H1 (cell line): ENCODE measurements around the gene EPB41L3. TPM values are rescaled to one million over a fixed set of nuclear protein-coding genes. Genes with fewer than 3 reads are reported as not detected.

Experiments
- CTCF ChIA-PET: fragments of 300-600 bp; sonication (Branson Sonifier 250); formaldehyde crosslinking; loops from one replicate; lab custom pipeline; 2021; ENCODE audit not compliant: partially characterized antibody; lab: Charles Lee
- POLR2A ChIA-PET: fragments of 300-600 bp; sonication (Branson Sonifier 250); formaldehyde crosslinking; loops from one replicate; lab custom pipeline; 2021; ENCODE audit warnings: inconsistent platforms; ENCODE audit not compliant: partially characterized antibody; lab: Charles Lee
- DNase-seq, 2 experiments: peaks; one replicate each; pipeline versions ENCODE4 v3.0.0 to v3.0.0-alpha.2; 2010 to 2022; ENCODE audit warnings: low spot score in 2 of 2, low read depth in 1 of 2, mixed read lengths in 1 of 2
- FAIRE-seq: peaks from 2 replicates; lab custom pipeline; 2011; peaks lifted over from hg19 to GRCh38; lab: Jason Lieb, UNC
- H2AFZ ChIP-seq: 2 replicates; pipeline ENCODE4 v1.8.1; 2012; ENCODE audit warnings: low read length, inconsistent platforms
- H2AK5ac ChIP-seq: 2 replicates; pipeline ENCODE4 v1.6.1; 2013; ENCODE audit warnings: low read depth, low read length
- H2BK120ac ChIP-seq: replicated peaks from 2 replicates; pipeline ENCODE3; 2013; ENCODE audit warnings: low read depth, low read length, inconsistent platforms
- H2BK12ac ChIP-seq: 2 replicates; pipeline ENCODE4 v1.6.1; 2013; ENCODE audit warnings: low read depth, low read length
- H2BK15ac ChIP-seq: 2 replicates; pipeline ENCODE4 v1.6.1; 2013; ENCODE audit warnings: low read length
- H2BK20ac ChIP-seq: 2 replicates; pipeline ENCODE4 v1.6.1; 2013; ENCODE audit warnings: low read length
- H2BK5ac ChIP-seq: 2 replicates; pipeline ENCODE4 v1.6.1; 2013; ENCODE audit warnings: low read depth, low read length
- H3K14ac ChIP-seq: 2 replicates; pipeline ENCODE4 v1.6.1; 2013; ENCODE audit warnings: inconsistent platforms; ENCODE audit not compliant: insufficient read length
- H3K18ac ChIP-seq: 2 replicates; pipeline ENCODE4 v1.6.1; 2013; ENCODE audit warnings: low read length; ENCODE audit errors: extremely low read depth
- H3K23ac ChIP-seq: 2 replicates; pipeline ENCODE4 v1.6.1; 2013; ENCODE audit warnings: inconsistent platforms; ENCODE audit not compliant: insufficient read length
- H3K23me2 ChIP-seq: 2 replicates; pipeline ENCODE4 v1.6.1; 2013; ENCODE audit warnings: low read depth, low read length
- H3K27ac ChIP-seq: 2 replicates; pipeline ENCODE4 v1.6.1; 2011; ENCODE audit warnings: low read depth, low read length, inconsistent platforms
- H3K27me3 ChIP-seq, 4 experiments: replicated peaks in 1 of 4; 1 replicate in 1 of 4; 2 replicates in 3 of 4; pipeline versions ENCODE4 v1.6.1 to v1.8.1; 2011 to 2013; ENCODE audit warnings: low read length in 3 of 4, mild to moderate bottlenecking in 3 of 4, inconsistent platforms in 2 of 4, mixed read lengths in 2 of 4, moderate library complexity in 1 of 4; ENCODE audit not compliant: control insufficient read depth in 3 of 4, insufficient read depth in 3 of 4; ENCODE audit errors: extremely low read depth in 1 of 4
- H3K36me3 ChIP-seq, 4 experiments: 2 replicates each; pipeline versions ENCODE4 v1.6.1 to v1.8.1; 2011 to 2013; ENCODE audit warnings: mild to moderate bottlenecking in 4 of 4, low read length in 3 of 4, moderate library complexity in 2 of 4, control low read depth in 1 of 4, inconsistent platforms in 1 of 4; ENCODE audit not compliant: insufficient read depth in 4 of 4, control insufficient read depth in 2 of 4
- H3K4ac ChIP-seq: replicated peaks from 2 replicates; pipeline ENCODE3; 2013; ENCODE audit warnings: low read length, low read depth, mixed read lengths, inconsistent platforms; ENCODE audit not compliant: insufficient read length
- H3K4me1 ChIP-seq, 4 experiments: replicated peaks in 1 of 4; 1 replicate in 1 of 4; 2 replicates in 3 of 4; pipeline versions ENCODE4 v1.6.1 to v1.8.1; 2011 to 2013; ENCODE audit warnings: low read length in 3 of 4, inconsistent platforms in 2 of 4, mixed read lengths in 1 of 4; ENCODE audit not compliant: insufficient read depth in 4 of 4, control insufficient read depth in 3 of 4
- H3K4me2 ChIP-seq, 2 experiments: 2 replicates each; pipeline versions ENCODE4 v1.6.1 to v1.8.1; 2011 to 2013; ENCODE audit warnings: low read depth in 2 of 2, low read length in 2 of 2, control low read depth in 1 of 2, inconsistent platforms in 1 of 2, mild to moderate bottlenecking in 1 of 2; ENCODE audit not compliant: insufficient read depth in 1 of 2
- H3K4me3 ChIP-seq, 4 experiments: fragments of 200-600, 300-600 bp in 1 of 4; sonication (generic), shearing (Covaris generic), sonication (Bioruptor Twin) in 1 of 4; 2 replicates each; pipeline versions ENCODE4 v1.5.1 to v1.8.1; 2011 to 2016; ENCODE audit warnings: low read length in 4 of 4, low read depth in 3 of 4, control low read depth in 2 of 4, inconsistent platforms in 2 of 4, mild to moderate bottlenecking in 2 of 4, mixed read lengths in 1 of 4, moderate library complexity in 1 of 4; ENCODE audit not compliant: insufficient read depth in 2 of 4; ENCODE audit errors: extremely low read depth in 1 of 4
- H3K56ac ChIP-seq: replicated peaks from 2 replicates; pipeline ENCODE3; 2013; ENCODE audit warnings: low read depth, mild to moderate bottlenecking, mixed read lengths, low read length, inconsistent platforms; ENCODE audit not compliant: insufficient read length
- H3K79me1 ChIP-seq: 2 replicates; pipeline ENCODE4 v1.6.1; 2013; ENCODE audit warnings: low read depth, low read length, control low read depth
- H3K79me2 ChIP-seq, 2 experiments: 2 replicates each; pipeline versions ENCODE4 v1.6.1 to v1.8.1; 2012 to 2013; ENCODE audit warnings: low read length in 2 of 2, mild to moderate bottlenecking in 2 of 2, inconsistent platforms in 1 of 2; ENCODE audit not compliant: insufficient read depth in 2 of 2, control insufficient read depth in 1 of 2
- H3K9ac ChIP-seq, 4 experiments: replicated peaks in 1 of 4; 1 replicate in 1 of 4; 2 replicates in 3 of 4; pipeline versions ENCODE4 v1.6.1 to v1.8.1; 2011 to 2013; ENCODE audit warnings: low read depth in 3 of 4, low read length in 3 of 4, control low read depth in 2 of 4, mild to moderate bottlenecking in 2 of 4, moderate library complexity in 2 of 4, inconsistent platforms in 1 of 4; ENCODE audit errors: extremely low read depth in 1 of 4
- H3K9me3 ChIP-seq, 2 experiments: 2 replicates each; pipeline versions ENCODE4 v1.6.1 to v1.8.1; 2012 to 2013; ENCODE audit warnings: mild to moderate bottlenecking in 2 of 2, moderate library complexity in 2 of 2, control low read depth in 1 of 2, inconsistent platforms in 1 of 2, low read depth in 1 of 2, low read length in 1 of 2, mixed read lengths in 1 of 2; ENCODE audit not compliant: insufficient read depth in 2 of 2
- H4K20me1 ChIP-seq, 2 experiments: replicated peaks in 1 of 2; 2 replicates each; pipeline versions ENCODE3 to v1.8.1; 2011 to 2013; ENCODE audit warnings: inconsistent platforms in 2 of 2, low read length in 2 of 2, mild to moderate bottlenecking in 1 of 2; ENCODE audit not compliant: insufficient read depth in 2 of 2, control insufficient read depth in 1 of 2
- H4K5ac ChIP-seq: 2 replicates; pipeline ENCODE4 v1.6.1; 2013; ENCODE audit warnings: low read length, low read depth, mixed read lengths, inconsistent platforms; ENCODE audit not compliant: insufficient read length
- H4K8ac ChIP-seq: 2 replicates; pipeline ENCODE4 v1.8.0; 2013; ENCODE audit warnings: mild to moderate bottlenecking, moderate library complexity, low read length, inconsistent platforms; ENCODE audit not compliant: insufficient read depth; ENCODE audit errors: extremely low read depth
- H4K91ac ChIP-seq: replicated peaks from 2 replicates; pipeline ENCODE3; 2013; ENCODE audit warnings: low read length, mixed read lengths, inconsistent platforms; ENCODE audit not compliant: insufficient read length
- KDM4A ChIP-seq: IDR thresholded peaks from one replicate; pipeline ENCODE4 v1.7.1; 2012; ENCODE audit warnings: low read depth, mild to moderate bottlenecking, moderate library complexity, low read length, inconsistent platforms; ENCODE audit not compliant: severe bottlenecking
- NRF1 ChIP-seq: IDR thresholded peaks from 2 replicates; pipeline ENCODE4 v1.6.1; 2011; ENCODE audit warnings: mild to moderate bottlenecking, low read depth, low read length, improper control_type of control experiment
- SIN3A ChIP-seq, 2 experiments: IDR thresholded peaks in 1 of 2; conservative IDR thresholded peaks in 1 of 2; 2 replicates each; pipeline ENCODE4 v1.6.1; 2011 to 2012; ENCODE audit warnings: low read length in 2 of 2, improper control_type of control experiment in 1 of 2, low read depth in 1 of 2, mild to moderate bottlenecking in 1 of 2
- WGBS, 2 experiments: shearing (Covaris generic) in 1 of 2; methylation state at CpG; one replicate each; pipeline versions ENCODE4 v1.1.6 to v1.1.7; 2013 to 2015; ENCODE audit warnings: low lambda C conversion rate in 2 of 2, mixed read lengths in 2 of 2, inconsistent platforms in 1 of 2, low coverage in 1 of 2, missing lambda C conversion rate in 1 of 2; ENCODE audit not compliant: insufficient replicate concordance in 2 of 2, insufficient coverage in 1 of 2, insufficient read length in 1 of 2; ENCODE audit errors: extremely low coverage in 1 of 2, missing lambda C conversion rate in 1 of 2; 5-methylcytosine and 5-hydroxymethylcytosine counted together
- polyA plus RNA-seq, 7 experiments: library from polyadenylated mRNA; depleted of rRNA in 3 of 7; stranded (reverse) in 5 of 7; unstranded in 2 of 7; fragments of >200 nt in 5 of 7; fragments of 200-250 nt in 2 of 7; gene quantifications; 1 replicate in 5 of 7; 2 replicates in 1 of 7; 4 replicates in 1 of 7; pipeline versions ENCODE4 v1.2.1 to v1.2.3, GENCODE V29; 2011 to 2013; ENCODE audit warnings: missing spikeins in 2 of 7, mixed read lengths in 2 of 7
- total RNA-seq: library from RNA; stranded (reverse); fragmentation: NEBNext Ultra II Directional; extraction: Animal tissue kit (Norgen Biotek cat#: 25700); gene quantifications from 2 replicates; pipeline ENCODE4 v1.2.1, GENCODE V29; 2021
- TF ChIP-seq, protein P1 (sequence below): IDR thresholded peaks from 2 replicates; pipeline ENCODE4 v1.6.1; 2011; ENCODE audit warnings: low read depth, mild to moderate bottlenecking, low read length; ENCODE audit not compliant: insufficient read depth

Gene EPB41L3
- total and polyA plus RNA-seq, 2 of the 8 experiments (the other 6 are each of a cell fraction or from before 2014, with no cell fraction given) = 7.9 to 16.1 TPM

GRCh38 chr18:5434425-5434824 lies 109.4 kb downstream of the EPB41L3 start:
- no peaks in the 10 kb centered on the region for H3K36me3 ChIP-seq
- CTCF ChIA-PET = interaction anchor here (0.9 to 1.0 kb wide), 2 partner anchors 18 to 22 kb away, joined by 3 read pairs; no protein-coding TSS in a partner anchor
- WGBS, 2 experiments = 81% methylated on average over 4 of the region's 4 CpGs; no CpG with 5 or more reads in 1 of the 2 experiments

More at GRCh38 chr18:5434425-5434824, 109.4 kb downstream of the EPB41L3 start:
- Histone ChIP-seq H2BK5ac (no peak overlapping the region), H2BK20ac (no peak overlapping the region), H4K20me1 (no peaks in the 10 kb centered on the region), H2AFZ (no peak overlapping the region), H3K23ac (no peak overlapping the region), H4K91ac (no peak overlapping the region), H3K18ac (no peak overlapping the region), H2BK15ac (no peak overlapping the region), H3K4me1 (no peaks in the 10 kb centered on the region; a peak in 1 of 7 replicates), H3K23me2 (no peaks in the 10 kb centered on the region), H3K4me2 (no peak overlapping the region), H3K79me1 (no peaks in the 10 kb centered on the region), H4K5ac (no peak overlapping the region), H2AK5ac (no peak overlapping the region), H2BK12ac (no peak overlapping the region), H3K79me2 (no peaks in the 10 kb centered on the region), H3K27ac (no peak overlapping the region), H3K4ac (no peak overlapping the region), H2BK120ac (no peak overlapping the region), H4K8ac (no peak overlapping the region), H3K56ac (no peak overlapping the region), H3K4me3 (no peak overlapping the region), H3K9me3 (no peaks in the 10 kb centered on the region), H3K9ac (no peak overlapping the region), H3K14ac (no peak overlapping the region), H3K27me3 (no peaks in the 10 kb centered on the region)
- TF ChIP-seq KDM4A = no peak
- TF ChIP-seq, protein P1, sequence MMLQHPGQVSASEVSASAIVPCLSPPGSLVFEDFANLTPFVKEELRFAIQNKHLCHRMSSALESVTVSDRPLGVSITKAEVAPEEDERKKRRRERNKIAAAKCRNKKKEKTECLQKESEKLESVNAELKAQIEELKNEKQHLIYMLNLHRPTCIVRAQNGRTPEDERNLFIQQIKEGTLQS = no peak
- TF ChIP-seq SIN3A (conservative IDR thresholded peaks at IDR 0.05 in 1 of 2, IDR thresholded peaks at IDR 0.05 in 1 of 2; ENCODE audit: low read depth in 1 of 2, low read length in 2 of 2) = no peak
- no peak for TF ChIP-seq NRF1
- no peak for FAIRE-seq
- no peak for DNase-seq
- POLR2A ChIA-PET = no interaction called here
